ENCODE results near the gene CRHR2. TPM values are rescaled to one million over a fixed set of nuclear protein-coding genes. Genes with fewer than 3 reads are reported as not detected.

CRHR2 gene
- total and polyA plus RNA-seq, 2 of the 13 experiments (the other 11 are each of a cell fraction or from before 2014, with no cell fraction given): not detected

GRCh38 chr7:30694218-30694745 is 12.0 kb upstream of the CRHR2 start:
- ATAC-seq (peak; percentile 81), FAIRE-seq (peak; percentile 37), DNase-seq (ENCODE audit: low spot score) (peak; percentile 39)
- peak overlapping the region; percentile 61 for H3K4me2 ChIP-seq (ENCODE audit: low read depth, low read length)
- no TSS peak for BruUV-seq (replicated peaks)
- no peak overlapping the region for H2AFZ ChIP-seq (ENCODE audit: low read length)
- peak overlapping the region in 1 of 3 experiments; percentile 33; a peak in 1 of 6 replicates for H3K4me3 ChIP-seq (replicated peaks in 1 of 3; ENCODE audit: insufficient read depth in 1 of 3, low read depth in 2 of 3, low read length in 3 of 3)
- no peak overlapping the region for H3K27ac ChIP-seq (ENCODE audit: extremely low read length, insufficient read depth, low read length)
- CTCF ChIA-PET (ENCODE audit: low intra/inter-chr PET ratio, low total read pairs): no interaction called here
- peaks cover 13% of the 10 kb centered on the region for H3K4me1 ChIP-seq (ENCODE audit: insufficient read depth, low read length)
- H3K79me2 ChIP-seq (ENCODE audit: insufficient read depth, low read length): no peaks in the 10 kb centered on the region
- H3K27me3 ChIP-seq (ENCODE audit: control insufficient read depth in 1 of 2, insufficient read depth in 2 of 2, low read length in 2 of 2): peaks cover 2 to 9% of the 10 kb centered on the region in 2 experiments; a peak in 2 of 5 replicates
- in situ Hi-C loops (cut with HindIII; ENCODE audit: extremely low pct_ligation_motif_present, low pct_unique_long_range_greater_than_20kb): no loop called here
- intact Hi-C loops (cut with micrococcal nuclease; ENCODE audit: unreplicated experiment): no loop called here
- 25% methylated on average over 3 of the region's 6 CpGs for WGBS (ENCODE audit: low lambda C conversion rate)
- H4K20me1 ChIP-seq (ENCODE audit: insufficient read depth, low read length): no peaks in the 10 kb centered on the region
- POLR2A ChIA-PET: no interaction called here
- H3K9me3 ChIP-seq (ENCODE audit: low read length): no peaks in the 10 kb centered on the region
- H3K36me3 ChIP-seq (replicated peaks in 1 of 2; ENCODE audit: control insufficient read depth in 1 of 2, insufficient read depth in 2 of 2, low read length in 2 of 2): no peaks in the 10 kb centered on the region
- H3K9ac ChIP-seq (ENCODE audit: insufficient read depth, low read depth, low read length): no peak overlapping the region
- no peak for TF ChIP-seq ZNF513 (CRISPR knock-in tag; conservative IDR thresholded peaks at IDR 0.05)
- no peak for TF ChIP-seq POLR2AphosphoS2 (IDR thresholded peaks at IDR 0.05; ENCODE audit: low read depth, low read length)
- TF ChIP-seq ZNF766 (CRISPR knock-in tag; IDR thresholded peaks at IDR 0.05; ENCODE audit: borderline replicate concordance): no peak
- no peak for TF ChIP-seq SIX1 (CRISPR knock-in tag; IDR thresholded peaks at IDR 0.05; ENCODE audit: borderline replicate concordance)
- TF ChIP-seq SOX5 (CRISPR knock-in tag; IDR thresholded peaks at IDR 0.05; ENCODE audit: borderline replicate concordance): no peak
- TF ChIP-seq ARHGAP35 (CRISPR knock-in tag; IDR thresholded peaks at IDR 0.05; ENCODE audit: borderline replicate concordance): no peak
- TF ChIP-seq ZBTB7B (CRISPR knock-in tag; IDR thresholded peaks at IDR 0.05): 0 out of 2 replicates have a peak, but pooled peaks have one; percentile 49
- TF ChIP-seq RORA (CRISPR knock-in tag; IDR thresholded peaks at IDR 0.05): no peak
- 0 out of 2 replicates have a peak, but pooled peaks have one; percentile 11 for TF ChIP-seq GATAD2A (CRISPR knock-in tag; IDR thresholded peaks at IDR 0.05)
- TF ChIP-seq ZNF674 (CRISPR knock-in tag; IDR thresholded peaks at IDR 0.05; ENCODE audit: low read depth): no peak
- no peak for TF ChIP-seq TRAFD1 (CRISPR knock-in tag; IDR thresholded peaks at IDR 0.05; ENCODE audit: borderline replicate concordance)
- no peak for TF ChIP-seq ZKSCAN1 (IDR thresholded peaks at IDR 0.05; ENCODE audit: low read length)
- no peak for TF ChIP-seq PRDM10 (CRISPR knock-in tag; IDR thresholded peaks at IDR 0.05; ENCODE audit: low read depth)
- no peak for TF ChIP-seq GPN1 (CRISPR knock-in tag; IDR thresholded peaks at IDR 0.05; ENCODE audit: borderline replicate concordance)
- no peak for TF ChIP-seq PRDM4 (CRISPR knock-in tag; IDR thresholded peaks at IDR 0.05; ENCODE audit: borderline replicate concordance)
- TF ChIP-seq ELF3 (CRISPR knock-in tag; IDR thresholded peaks at IDR 0.05): no peak
